ENCODE results near the gene BHLHE40. TPM values are rescaled to one million over a fixed set of nuclear protein-coding genes. Genes with fewer than 3 reads are reported as not detected.

BHLHE40 gene
- total and polyA plus RNA-seq, 2 of the 13 experiments (the other 11 are each of a cell fraction or from before 2014, with no cell fraction given), result 1.8 to 51.0 TPM

DNA sequence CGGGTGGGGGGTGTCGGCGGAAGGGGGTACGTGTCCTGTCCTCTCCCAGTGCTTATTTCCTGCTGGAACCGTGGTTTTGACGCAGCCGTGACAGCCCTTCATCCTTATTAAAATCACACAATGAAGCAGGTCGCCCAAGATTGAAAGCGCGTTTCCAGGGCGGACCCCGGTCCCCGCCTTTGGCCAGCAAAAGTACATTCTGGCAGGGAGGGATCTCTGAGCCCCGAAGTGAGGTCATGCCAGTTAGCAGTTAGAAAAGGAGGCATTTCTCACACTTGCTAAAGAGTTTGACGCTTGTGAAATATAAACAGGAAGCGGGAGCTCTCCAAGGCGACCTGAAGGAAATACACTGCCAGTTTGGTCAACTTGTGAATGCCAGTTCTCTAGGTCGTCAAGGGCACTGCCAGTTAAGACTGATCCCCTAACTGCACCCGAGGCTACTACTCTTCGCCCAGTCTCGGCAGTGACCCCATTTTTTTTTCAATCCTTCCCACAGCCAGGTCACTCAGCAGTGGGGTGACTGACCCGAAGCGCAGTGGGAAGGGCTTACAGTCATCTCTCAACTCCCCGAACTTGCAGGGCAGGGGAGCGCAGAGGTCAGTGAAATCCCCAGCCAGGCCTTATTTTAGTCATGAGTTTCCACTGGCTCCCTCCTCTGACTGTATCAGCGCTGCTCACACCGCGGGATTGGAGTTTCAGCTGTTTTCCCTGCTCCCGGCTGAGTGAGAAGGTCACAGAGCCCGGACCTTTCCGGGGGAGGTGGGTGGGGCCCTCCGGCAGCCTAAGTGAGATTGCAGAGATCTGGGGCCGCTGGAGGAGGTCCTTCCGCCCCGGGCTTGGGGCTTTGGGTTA lies 2.0 kb upstream of the BHLHE40 start (continued):
- TF ChIP-seq, protein P1, sequence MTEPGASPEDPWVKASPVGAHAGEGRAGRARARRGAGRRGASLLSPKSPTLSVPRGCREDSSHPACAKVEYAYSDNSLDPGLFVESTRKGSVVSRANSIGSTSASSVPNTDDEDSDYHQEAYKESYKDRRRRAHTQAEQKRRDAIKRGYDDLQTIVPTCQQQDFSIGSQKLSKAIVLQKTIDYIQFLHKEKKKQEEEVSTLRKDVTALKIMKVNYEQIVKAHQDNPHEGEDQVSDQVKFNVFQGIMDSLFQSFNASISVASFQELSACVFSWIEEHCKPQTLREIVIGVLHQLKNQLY (CRISPR knock-in tag; IDR thresholded peaks at IDR 0.05), result peak; percentile 64; the same call in 1 of the 2 replicates
- TF ChIP-seq, protein P2, sequence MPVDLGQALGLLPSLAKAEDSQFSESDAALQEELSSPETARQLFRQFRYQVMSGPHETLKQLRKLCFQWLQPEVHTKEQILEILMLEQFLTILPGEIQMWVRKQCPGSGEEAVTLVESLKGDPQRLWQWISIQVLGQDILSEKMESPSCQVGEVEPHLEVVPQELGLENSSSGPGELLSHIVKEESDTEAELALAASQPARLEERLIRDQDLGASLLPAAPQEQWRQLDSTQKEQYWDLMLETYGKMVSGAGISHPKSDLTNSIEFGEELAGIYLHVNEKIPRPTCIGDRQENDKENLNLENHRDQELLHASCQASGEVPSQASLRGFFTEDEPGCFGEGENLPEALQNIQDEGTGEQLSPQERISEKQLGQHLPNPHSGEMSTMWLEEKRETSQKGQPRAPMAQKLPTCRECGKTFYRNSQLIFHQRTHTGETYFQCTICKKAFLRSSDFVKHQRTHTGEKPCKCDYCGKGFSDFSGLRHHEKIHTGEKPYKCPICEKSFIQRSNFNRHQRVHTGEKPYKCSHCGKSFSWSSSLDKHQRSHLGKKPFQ (CRISPR knock-in tag; IDR thresholded peaks at IDR 0.05; ENCODE audit: insufficient replicate concordance), result peak; percentile 92
- TF ChIP-seq, protein P3, sequence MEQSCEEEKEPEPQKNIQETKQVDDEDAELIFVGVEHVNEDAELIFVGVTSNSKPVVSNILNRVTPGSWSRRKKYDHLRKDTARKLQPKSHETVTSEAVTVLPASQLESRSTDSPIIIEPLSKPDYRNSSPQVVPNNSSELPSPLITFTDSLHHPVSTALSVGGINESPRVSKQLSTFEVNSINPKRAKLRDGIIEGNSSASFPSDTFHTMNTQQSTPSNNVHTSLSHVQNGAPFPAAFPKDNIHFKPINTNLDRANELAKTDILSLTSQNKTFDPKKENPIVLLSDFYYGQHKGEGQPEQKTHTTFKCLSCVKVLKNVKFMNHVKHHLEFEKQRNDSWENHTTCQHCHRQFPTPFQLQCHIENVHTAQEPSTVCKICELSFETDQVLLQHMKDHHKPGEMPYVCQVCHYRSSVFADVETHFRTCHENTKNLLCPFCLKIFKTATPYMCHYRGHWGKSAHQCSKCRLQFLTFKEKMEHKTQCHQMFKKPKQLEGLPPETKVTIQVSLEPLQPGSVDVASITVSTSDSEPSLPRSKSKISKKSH (CRISPR knock-in tag; IDR thresholded peaks at IDR 0.05; ENCODE audit: borderline replicate concordance), result 0 out of 2 replicates have a peak, but pooled peaks have one; percentile 34
- TF ChIP-seq TARDBP (CRISPR knock-in tag; IDR thresholded peaks at IDR 0.05) (peak; percentile 49; the same call in 1 of the 2 replicates), AGO2 (optimal IDR thresholded peaks at IDR 0.05; ENCODE audit: low read depth, low read length) (no peak), SAP130 (CRISPR knock-in tag; IDR thresholded peaks at IDR 0.05; ENCODE audit: low read depth) (peak; percentile 67), ZMYM4 (CRISPR knock-in tag; IDR thresholded peaks at IDR 0.05) (peak; percentile 14; the same call in 1 of the 2 replicates), ZNF850 (CRISPR knock-in tag; conservative IDR thresholded peaks at IDR 0.05) (peak; percentile 59; the same call in 1 of the 2 replicates), ZFP82 (CRISPR knock-in tag; IDR thresholded peaks at IDR 0.05; ENCODE audit: borderline replicate concordance) (peak; percentile 4; the same call in 1 of the 2 replicates)
- TF ChIP-seq, protein P4, sequence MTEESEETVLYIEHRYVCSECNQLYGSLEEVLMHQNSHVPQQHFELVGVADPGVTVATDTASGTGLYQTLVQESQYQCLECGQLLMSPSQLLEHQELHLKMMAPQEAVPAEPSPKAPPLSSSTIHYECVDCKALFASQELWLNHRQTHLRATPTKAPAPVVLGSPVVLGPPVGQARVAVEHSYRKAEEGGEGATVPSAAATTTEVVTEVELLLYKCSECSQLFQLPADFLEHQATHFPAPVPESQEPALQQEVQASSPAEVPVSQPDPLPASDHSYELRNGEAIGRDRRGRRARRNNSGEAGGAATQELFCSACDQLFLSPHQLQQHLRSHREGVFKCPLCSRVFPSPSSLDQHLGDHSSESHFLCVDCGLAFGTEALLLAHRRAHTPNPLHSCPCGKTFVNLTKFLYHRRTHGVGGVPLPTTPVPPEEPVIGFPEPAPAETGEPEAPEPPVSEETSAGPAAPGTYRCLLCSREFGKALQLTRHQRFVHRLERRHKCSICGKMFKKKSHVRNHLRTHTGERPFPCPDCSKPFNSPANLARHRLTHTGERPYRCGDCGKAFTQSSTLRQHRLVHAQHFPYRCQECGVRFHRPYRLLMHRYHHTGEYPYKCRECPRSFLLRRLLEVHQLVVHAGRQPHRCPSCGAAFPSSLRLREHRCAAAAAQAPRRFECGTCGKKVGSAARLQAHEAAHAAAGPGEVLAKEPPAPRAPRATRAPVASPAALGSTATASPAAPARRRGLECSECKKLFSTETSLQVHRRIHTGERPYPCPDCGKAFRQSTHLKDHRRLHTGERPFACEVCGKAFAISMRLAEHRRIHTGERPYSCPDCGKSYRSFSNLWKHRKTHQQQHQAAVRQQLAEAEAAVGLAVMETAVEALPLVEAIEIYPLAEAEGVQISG (CRISPR knock-in tag; IDR thresholded peaks at IDR 0.05), result peak; percentile 19; the same call in 1 of the 2 replicates
- TF ChIP-seq, protein P5, sequence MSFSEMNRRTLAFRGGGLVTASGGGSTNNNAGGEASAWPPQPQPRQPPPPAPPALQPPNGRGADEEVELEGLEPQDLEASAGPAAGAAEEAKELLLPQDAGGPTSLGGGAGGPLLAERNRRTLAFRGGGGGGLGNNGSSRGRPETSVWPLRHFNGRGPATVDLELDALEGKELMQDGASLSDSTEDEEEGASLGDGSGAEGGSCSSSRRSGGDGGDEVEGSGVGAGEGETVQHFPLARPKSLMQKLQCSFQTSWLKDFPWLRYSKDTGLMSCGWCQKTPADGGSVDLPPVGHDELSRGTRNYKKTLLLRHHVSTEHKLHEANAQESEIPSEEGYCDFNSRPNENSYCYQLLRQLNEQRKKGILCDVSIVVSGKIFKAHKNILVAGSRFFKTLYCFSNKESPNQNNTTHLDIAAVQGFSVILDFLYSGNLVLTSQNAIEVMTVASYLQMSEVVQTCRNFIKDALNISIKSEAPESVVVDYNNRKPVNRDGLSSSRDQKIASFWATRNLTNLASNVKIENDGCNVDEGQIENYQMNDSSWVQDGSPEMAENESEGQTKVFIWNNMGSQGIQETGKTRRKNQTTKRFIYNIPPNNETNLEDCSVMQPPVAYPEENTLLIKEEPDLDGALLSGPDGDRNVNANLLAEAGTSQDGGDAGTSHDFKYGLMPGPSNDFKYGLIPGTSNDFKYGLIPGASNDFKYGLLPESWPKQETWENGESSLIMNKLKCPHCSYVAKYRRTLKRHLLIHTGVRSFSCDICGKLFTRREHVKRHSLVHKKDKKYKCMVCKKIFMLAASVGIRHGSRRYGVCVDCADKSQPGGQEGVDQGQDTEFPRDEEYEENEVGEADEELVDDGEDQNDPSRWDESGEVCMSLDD (CRISPR knock-in tag; IDR thresholded peaks at IDR 0.05; ENCODE audit: borderline replicate concordance), result 0 out of 2 replicates have a peak, but pooled peaks have one; percentile 32
- TF ChIP-seq, protein P6, sequence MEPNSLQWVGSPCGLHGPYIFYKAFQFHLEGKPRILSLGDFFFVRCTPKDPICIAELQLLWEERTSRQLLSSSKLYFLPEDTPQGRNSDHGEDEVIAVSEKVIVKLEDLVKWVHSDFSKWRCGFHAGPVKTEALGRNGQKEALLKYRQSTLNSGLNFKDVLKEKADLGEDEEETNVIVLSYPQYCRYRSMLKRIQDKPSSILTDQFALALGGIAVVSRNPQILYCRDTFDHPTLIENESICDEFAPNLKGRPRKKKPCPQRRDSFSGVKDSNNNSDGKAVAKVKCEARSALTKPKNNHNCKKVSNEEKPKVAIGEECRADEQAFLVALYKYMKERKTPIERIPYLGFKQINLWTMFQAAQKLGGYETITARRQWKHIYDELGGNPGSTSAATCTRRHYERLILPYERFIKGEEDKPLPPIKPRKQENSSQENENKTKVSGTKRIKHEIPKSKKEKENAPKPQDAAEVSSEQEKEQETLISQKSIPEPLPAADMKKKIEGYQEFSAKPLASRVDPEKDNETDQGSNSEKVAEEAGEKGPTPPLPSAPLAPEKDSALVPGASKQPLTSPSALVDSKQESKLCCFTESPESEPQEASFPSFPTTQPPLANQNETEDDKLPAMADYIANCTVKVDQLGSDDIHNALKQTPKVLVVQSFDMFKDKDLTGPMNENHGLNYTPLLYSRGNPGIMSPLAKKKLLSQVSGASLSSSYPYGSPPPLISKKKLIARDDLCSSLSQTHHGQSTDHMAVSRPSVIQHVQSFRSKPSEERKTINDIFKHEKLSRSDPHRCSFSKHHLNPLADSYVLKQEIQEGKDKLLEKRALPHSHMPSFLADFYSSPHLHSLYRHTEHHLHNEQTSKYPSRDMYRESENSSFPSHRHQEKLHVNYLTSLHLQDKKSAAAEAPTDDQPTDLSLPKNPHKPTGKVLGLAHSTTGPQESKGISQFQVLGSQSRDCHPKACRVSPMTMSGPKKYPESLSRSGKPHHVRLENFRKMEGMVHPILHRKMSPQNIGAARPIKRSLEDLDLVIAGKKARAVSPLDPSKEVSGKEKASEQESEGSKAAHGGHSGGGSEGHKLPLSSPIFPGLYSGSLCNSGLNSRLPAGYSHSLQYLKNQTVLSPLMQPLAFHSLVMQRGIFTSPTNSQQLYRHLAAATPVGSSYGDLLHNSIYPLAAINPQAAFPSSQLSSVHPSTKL (CRISPR knock-in tag; IDR thresholded peaks at IDR 0.05), result no peak; the same call in none of the 2 replicates
